GM06990 (cell line): ENCODE measurements around the gene MBD3L3.

Experiments used
- DNase-seq: peaks from one replicate; pipeline ENCODE4 v3.0.0-alpha.2; 2011; ENCODE audit not compliant: insufficient read length; ENCODE audit errors: extremely low read depth
- H3K27me3 ChIP-seq: replicated peaks from 2 replicates; pipeline ENCODE4 v1.6.0; 2011; ENCODE audit warnings: low read length; ENCODE audit not compliant: control insufficient read depth, insufficient read depth
- H3K36me3 ChIP-seq: 2 replicates; pipeline ENCODE4 v1.5.1; 2011; ENCODE audit warnings: low read length; ENCODE audit not compliant: control insufficient read depth, insufficient read depth
- H3K4me3 ChIP-seq: replicated peaks from 2 replicates; pipeline ENCODE4 v1.5.1; 2011; ENCODE audit warnings: low read depth, mild to moderate bottlenecking, control low read depth, low read length
- CTCF ChIP-seq: IDR thresholded peaks from 2 replicates; pipeline ENCODE4 v1.5.1; 2011; ENCODE audit warnings: low read length, control low read depth, mild to moderate bottlenecking, inconsistent platforms; ENCODE audit not compliant: insufficient read depth, poor library complexity, severe bottlenecking

Gene MBD3L3

DNA sequence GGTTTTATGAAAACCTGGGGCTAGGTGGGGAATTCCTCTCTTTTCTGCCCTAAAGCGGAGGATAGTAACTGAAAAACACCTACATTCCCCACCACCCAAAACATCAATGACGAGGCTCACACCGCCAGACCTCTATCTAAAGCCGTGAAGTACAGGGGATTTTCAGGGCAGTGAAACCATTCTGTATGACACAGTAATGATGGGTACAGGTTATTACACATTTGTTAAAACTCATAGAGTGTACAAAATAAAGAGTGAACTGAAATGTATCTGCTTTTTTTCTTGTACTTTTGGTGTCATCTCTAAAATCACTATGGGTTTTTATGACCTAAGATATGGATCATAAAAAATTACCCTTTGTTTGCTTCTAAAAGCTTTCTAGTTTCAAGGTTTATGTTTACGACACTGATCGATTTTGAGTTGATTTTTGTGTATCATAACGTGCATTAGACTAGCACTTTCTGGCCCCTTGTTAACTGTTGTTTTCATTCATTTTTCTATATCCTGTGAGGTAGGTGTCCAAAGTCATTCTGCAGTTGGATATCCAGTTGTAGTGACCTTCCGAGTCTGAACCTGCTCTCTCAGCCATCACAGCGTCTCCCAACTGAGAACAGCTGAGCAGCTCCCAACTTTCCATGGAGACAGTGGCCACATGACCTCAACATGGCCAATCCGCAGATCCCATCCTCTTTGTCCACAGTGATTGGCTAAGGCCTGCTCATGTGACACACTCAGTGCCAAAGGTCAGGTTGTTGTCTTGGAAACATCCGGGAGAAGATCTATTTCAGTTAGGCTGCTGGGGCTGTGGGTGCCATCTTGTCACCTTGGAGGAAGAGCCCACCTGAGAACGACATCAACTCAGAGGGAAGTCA, 47.5 kb downstream of the MBD3L3 start:
- H3K36me3 ChIP-seq = no peaks in the 10 kb centered on the region
- H3K27me3 ChIP-seq = no peaks in the 10 kb centered on the region
- DNase-seq = no peak
- TF ChIP-seq CTCF = no peak
- H3K4me3 ChIP-seq = no peak overlapping the region

DNA sequence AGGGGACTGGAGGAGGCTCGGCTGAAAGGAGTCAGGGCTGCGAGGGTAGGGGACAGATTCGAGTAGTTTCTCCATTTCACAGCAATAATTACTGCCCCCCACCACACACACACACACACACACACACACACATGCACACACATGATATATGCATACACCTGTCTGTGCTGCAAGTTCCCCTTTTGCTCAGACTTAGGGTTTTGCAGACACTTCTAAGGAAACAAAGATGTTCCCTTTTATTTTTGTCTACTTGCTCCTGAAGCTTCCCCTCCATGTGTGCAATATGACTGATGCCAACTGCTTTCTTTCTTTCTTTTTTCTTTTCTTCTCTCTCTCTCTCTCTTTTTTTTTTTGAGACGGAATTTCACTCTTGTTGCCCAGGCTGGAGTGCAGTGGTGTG, 50.6 kb downstream of the MBD3L3 start:
- H3K4me3 ChIP-seq = no peak overlapping the region
- no peaks in the 10 kb centered on the region for H3K27me3 ChIP-seq
- no peaks in the 10 kb centered on the region for H3K36me3 ChIP-seq
- DNase-seq = no peak
- TF ChIP-seq CTCF = no peak
